Stomach (tissue), 4 donors: ENCODE data around the gene IFI16.

Experiments
- EP300 ChIP-seq: sonication (generic); formaldehyde crosslinking; IDR thresholded peaks from one replicate; pipeline ENCODE4 v1.6.1; 2017; ENCODE audit warnings: antibody characterized with exemption
- POLR2A ChIP-seq, 4 donors: fragments of 450-650 bp; IDR thresholded peaks; one replicate each; pipeline ENCODE4 v1.6.1; 2016; ENCODE audit warnings: antibody characterized with exemption in 4 of 4, control low read depth in 2 of 4, mild to moderate bottlenecking in 1 of 4, moderate library complexity in 1 of 4
- POLR2AphosphoS5 ChIP-seq, 3 donors: sonication (generic); formaldehyde crosslinking; IDR thresholded peaks; one replicate each; pipeline ENCODE4 v1.6.1; 2016; ENCODE audit warnings: antibody characterized with exemption in 3 of 3
- TF ChIP-seq, protein P1 (sequence below), 7 experiments: fragments of 450-650 bp in 4 of 7; fragments of 200-600 bp in 3 of 7; sonication (generic) in 3 of 7; IDR thresholded peaks; one replicate each; pipeline ENCODE4 v1.5.1; 2016 to 2019; ENCODE audit warnings: antibody characterized with exemption in 7 of 7, control low read depth in 2 of 7, mild to moderate bottlenecking in 1 of 7

DNA sequence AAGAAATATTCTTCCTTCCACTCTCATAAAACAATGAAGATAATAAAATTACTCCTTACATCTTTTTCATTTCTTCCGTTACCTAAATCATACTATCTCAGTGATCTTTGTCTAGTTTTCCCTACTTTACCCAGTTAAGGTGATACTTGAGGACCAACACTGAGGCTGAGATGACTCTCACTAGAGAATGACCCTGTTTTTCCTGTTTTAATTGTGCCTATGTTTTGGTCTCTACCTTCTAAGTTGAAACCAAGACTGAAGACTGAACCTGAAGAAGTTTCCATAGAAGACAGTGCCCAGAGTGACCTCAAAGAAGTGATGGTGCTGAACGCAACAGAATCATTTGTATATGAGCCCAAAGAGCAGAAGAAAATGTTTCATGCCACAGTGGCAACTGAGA lies 41.7 kb downstream of the IFI16 start:
- TF ChIP-seq, protein P1, sequence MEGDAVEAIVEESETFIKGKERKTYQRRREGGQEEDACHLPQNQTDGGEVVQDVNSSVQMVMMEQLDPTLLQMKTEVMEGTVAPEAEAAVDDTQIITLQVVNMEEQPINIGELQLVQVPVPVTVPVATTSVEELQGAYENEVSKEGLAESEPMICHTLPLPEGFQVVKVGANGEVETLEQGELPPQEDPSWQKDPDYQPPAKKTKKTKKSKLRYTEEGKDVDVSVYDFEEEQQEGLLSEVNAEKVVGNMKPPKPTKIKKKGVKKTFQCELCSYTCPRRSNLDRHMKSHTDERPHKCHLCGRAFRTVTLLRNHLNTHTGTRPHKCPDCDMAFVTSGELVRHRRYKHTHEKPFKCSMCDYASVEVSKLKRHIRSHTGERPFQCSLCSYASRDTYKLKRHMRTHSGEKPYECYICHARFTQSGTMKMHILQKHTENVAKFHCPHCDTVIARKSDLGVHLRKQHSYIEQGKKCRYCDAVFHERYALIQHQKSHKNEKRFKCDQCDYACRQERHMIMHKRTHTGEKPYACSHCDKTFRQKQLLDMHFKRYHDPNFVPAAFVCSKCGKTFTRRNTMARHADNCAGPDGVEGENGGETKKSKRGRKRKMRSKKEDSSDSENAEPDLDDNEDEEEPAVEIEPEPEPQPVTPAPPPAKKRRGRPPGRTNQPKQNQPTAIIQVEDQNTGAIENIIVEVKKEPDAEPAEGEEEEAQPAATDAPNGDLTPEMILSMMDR (IDR thresholded peaks at IDR 0.05) = no peak
- no peak for TF ChIP-seq POLR2A (IDR thresholded peaks at IDR 0.05)
- TF ChIP-seq POLR2AphosphoS5 (IDR thresholded peaks at IDR 0.05) = no peak
- TF ChIP-seq EP300 = no peak
